ENCODE results near the gene KCNQ2. TPM values are rescaled to one million over a fixed set of nuclear protein-coding genes. Genes with fewer than 3 reads are reported as not detected.

The KCNQ2 gene
- total RNA-seq, 1 donor from 2014 or later: not detected

DNA sequence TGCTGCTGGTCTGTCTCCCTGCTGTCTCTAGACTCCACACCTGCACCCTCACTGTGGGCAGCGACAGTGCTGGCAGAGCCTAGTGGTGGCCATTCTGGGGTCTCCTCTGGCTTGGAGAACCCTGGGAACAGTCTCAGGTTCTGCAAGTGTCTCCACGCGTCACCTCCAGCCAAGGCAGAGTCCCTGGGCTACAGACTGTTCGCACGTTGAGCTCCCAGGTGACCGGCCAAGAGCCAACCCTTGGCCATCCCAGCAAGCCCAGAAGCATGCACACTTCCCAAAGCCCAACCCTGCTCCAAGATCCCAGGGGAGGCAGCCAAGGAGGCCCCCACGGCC is 21.6 kb upstream of the KCNQ2 start:
- Histone ChIP-seq H3K9me3 (no peaks in the 10 kb centered on the region), H3K36me3 (no peaks in the 10 kb centered on the region), H3K4me1 (peaks cover 17% of the 10 kb centered on the region), H3K4me3 (no peak overlapping the region), H3K27ac (no peak overlapping the region), H3K27me3 (ENCODE audit: low read depth) (peaks cover 58% of the 10 kb centered on the region)
- intact Hi-C loops (cut with DNase I): no loop called here
- TF ChIP-seq CTCF (IDR thresholded peaks at IDR 0.05): no peak
- no peak for DNase-seq
- ATAC-seq: no peak

GRCh38 chr20:63493563-63494020 is 21.1 kb upstream of the KCNQ2 start:
- Histone ChIP-seq H3K9me3 (no peaks in the 10 kb centered on the region), H3K27ac (no peak overlapping the region), H3K27me3 (ENCODE audit: low read depth) (peaks cover 60% of the 10 kb centered on the region), H3K36me3 (no peaks in the 10 kb centered on the region), H3K4me1 (peaks cover 17% of the 10 kb centered on the region), H3K4me3 (no peak overlapping the region)
- DNase-seq (no peak), ATAC-seq (no peak)
- intact Hi-C loops (cut with DNase I): no loop called here
- TF ChIP-seq CTCF (IDR thresholded peaks at IDR 0.05): no peak

GRCh38 chr20:63492982-63493381 is 20.5 kb upstream of the KCNQ2 start:
- intact Hi-C loops (cut with DNase I): no loop called here
- no peak overlapping the region for H3K27ac ChIP-seq
- ATAC-seq: no peak
- no peak for TF ChIP-seq CTCF (IDR thresholded peaks at IDR 0.05)
- H3K4me1 ChIP-seq: peaks cover 12% of the 10 kb centered on the region
- no peak for DNase-seq
- no peak overlapping the region for H3K4me3 ChIP-seq
- no peaks in the 10 kb centered on the region for H3K9me3 ChIP-seq
- no peaks in the 10 kb centered on the region for H3K36me3 ChIP-seq
- peaks cover 57% of the 10 kb centered on the region for H3K27me3 ChIP-seq (ENCODE audit: low read depth)

GRCh38 chr20:63492518-63492917 is 20.1 kb upstream of the KCNQ2 start:
- Histone ChIP-seq H3K27me3 (ENCODE audit: low read depth) (peaks cover 57% of the 10 kb centered on the region), H3K27ac (no peak overlapping the region), H3K4me1 (peaks cover 10% of the 10 kb centered on the region), H3K4me3 (no peak overlapping the region), H3K36me3 (no peaks in the 10 kb centered on the region), H3K9me3 (no peaks in the 10 kb centered on the region)
- intact Hi-C loops (cut with DNase I): no loop called here
- no peak for TF ChIP-seq CTCF (IDR thresholded peaks at IDR 0.05)
- DNase-seq (no peak), ATAC-seq (no peak)

DNA sequence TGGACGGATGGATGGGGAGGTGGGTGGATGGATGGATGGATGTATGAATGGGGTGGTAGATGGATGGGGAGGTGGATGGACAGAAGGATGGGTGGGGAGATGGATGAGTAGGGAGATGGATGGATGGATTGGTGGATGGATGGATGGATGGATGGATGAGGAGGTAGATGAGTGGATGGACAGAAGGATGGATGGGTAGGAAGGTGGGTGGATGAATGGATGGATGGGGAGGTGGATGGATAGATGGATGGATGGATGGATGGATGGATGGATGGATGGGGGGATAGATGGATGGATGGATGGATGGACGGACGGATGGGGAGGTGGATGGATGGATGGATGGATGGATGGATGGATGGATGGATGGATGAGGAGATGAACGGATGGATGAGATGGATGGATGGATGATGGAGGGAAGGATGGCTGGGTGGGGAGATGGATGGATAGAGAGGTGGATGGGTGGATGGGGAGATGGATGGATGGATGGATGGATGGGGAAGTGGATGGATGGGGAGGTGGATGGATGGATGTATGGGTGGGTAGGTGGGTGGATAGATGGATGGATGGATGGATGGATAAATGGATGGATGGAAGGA is 19.3 kb upstream of the KCNQ2 start:
- intact Hi-C loops (cut with DNase I): no loop called here
- Histone ChIP-seq H3K36me3 (no peaks in the 10 kb centered on the region), H3K27me3 (ENCODE audit: low read depth) (peaks cover 54% of the 10 kb centered on the region), H3K4me3 (no peak overlapping the region), H3K9me3 (no peaks in the 10 kb centered on the region), H3K4me1 (peaks cover 8% of the 10 kb centered on the region), H3K27ac (no peak overlapping the region)
- TF ChIP-seq CTCF (IDR thresholded peaks at IDR 0.05): no peak
- no peak for DNase-seq
- no peak for ATAC-seq

Measured in lower lobe of right lung (tissue), 2 donors.